HCT116 (cell line): ENCODE data around the gene FAM131A.

ENCODE experiments used
- ATF3 ChIP-seq: IDR thresholded peaks from 2 replicates; pipeline ENCODE4 v1.6.1; 2012
- CEBPB ChIP-seq: IDR thresholded peaks from 2 replicates; pipeline ENCODE4 v1.6.1; 2012; ENCODE audit warnings: low read depth
- EZH2 ChIP-seq: fragments of 200-600 bp; sonication (generic); IDR thresholded peaks from 2 replicates; pipeline ENCODE4 v1.6.1; 2017; ENCODE audit warnings: antibody characterized with exemption, mixed run types
- POLR2A ChIP-seq: IDR thresholded peaks from 2 replicates; pipeline ENCODE4 v1.7.0; 2011; ENCODE audit warnings: borderline replicate concordance; ENCODE audit not compliant: insufficient read depth, insufficient read length; ENCODE audit errors: extremely low read depth
- POLR2AphosphoS5 ChIP-seq: IDR thresholded peaks from 2 replicates; pipeline ENCODE4 v1.6.1; 2011; ENCODE audit warnings: mild to moderate bottlenecking, low read depth, low read length, moderate library complexity
- TF ChIP-seq, protein P1 (sequence below), 3 experiments: fragments of 200-600 bp in 1 of 3; sonication (generic) in 1 of 3; IDR thresholded peaks in 2 of 3; conservative IDR thresholded peaks in 1 of 3; 2 replicates each; pipeline ENCODE4 v1.5.1; 2012 to 2017; ENCODE audit warnings: low read depth in 2 of 3, low read length in 2 of 3, antibody characterized with exemption in 1 of 3, borderline replicate concordance in 1 of 3, control low read depth in 1 of 3, mild to moderate bottlenecking in 1 of 3, mixed read lengths in 1 of 3, mixed run types in 1 of 3, moderate library complexity in 1 of 3; ENCODE audit not compliant: insufficient read depth in 1 of 3

GRCh38 chr3:184353546-184353941 is 16.1 kb downstream of the FAM131A start:
- TF ChIP-seq CEBPB (no peak), EZH2 (no peak), ATF3 (no peak), POLR2A (no peak), POLR2AphosphoS5 (no peak)
- TF ChIP-seq, protein P1, sequence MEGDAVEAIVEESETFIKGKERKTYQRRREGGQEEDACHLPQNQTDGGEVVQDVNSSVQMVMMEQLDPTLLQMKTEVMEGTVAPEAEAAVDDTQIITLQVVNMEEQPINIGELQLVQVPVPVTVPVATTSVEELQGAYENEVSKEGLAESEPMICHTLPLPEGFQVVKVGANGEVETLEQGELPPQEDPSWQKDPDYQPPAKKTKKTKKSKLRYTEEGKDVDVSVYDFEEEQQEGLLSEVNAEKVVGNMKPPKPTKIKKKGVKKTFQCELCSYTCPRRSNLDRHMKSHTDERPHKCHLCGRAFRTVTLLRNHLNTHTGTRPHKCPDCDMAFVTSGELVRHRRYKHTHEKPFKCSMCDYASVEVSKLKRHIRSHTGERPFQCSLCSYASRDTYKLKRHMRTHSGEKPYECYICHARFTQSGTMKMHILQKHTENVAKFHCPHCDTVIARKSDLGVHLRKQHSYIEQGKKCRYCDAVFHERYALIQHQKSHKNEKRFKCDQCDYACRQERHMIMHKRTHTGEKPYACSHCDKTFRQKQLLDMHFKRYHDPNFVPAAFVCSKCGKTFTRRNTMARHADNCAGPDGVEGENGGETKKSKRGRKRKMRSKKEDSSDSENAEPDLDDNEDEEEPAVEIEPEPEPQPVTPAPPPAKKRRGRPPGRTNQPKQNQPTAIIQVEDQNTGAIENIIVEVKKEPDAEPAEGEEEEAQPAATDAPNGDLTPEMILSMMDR (IDR thresholded peaks at IDR 0.05 in 2 of 3, conservative IDR thresholded peaks at IDR 0.05 in 1 of 3; ENCODE audit: borderline replicate concordance in 1 of 3, insufficient read depth in 1 of 3, low read depth in 2 of 3, low read length in 2 of 3) = no peak
